Measurements from ENCODE around the gene NPIPB8.
"Not testable (repeated sequence)": the region's sequence is repeated elsewhere in the genome, so short reads cannot be mapped to it uniquely, and the experiment has no call there.

NPIPB8 gene

GRCh38 chr16:28636093-28636823 is 1.6 kb upstream of the NPIPB8 start:
- not testable (repeated sequence) for DNase-seq (ENCODE audit: low read depth, low spot score)

GRCh38 chr16:28638359-28638758 is 494 bp downstream of the NPIPB8 start:
- DNase-seq (ENCODE audit: low read depth, low spot score), result not testable (repeated sequence)

- not testable (repeated sequence) for DNase-seq (ENCODE audit: low read depth, low spot score)
Measured at GRCh38 chr16:28639959-28640358, 2.1 kb downstream of the NPIPB8 start.

GRCh38 chr16:28666264-28666663 is 28.4 kb downstream of the NPIPB8 start:
- not testable (repeated sequence) for DNase-seq (ENCODE audit: low read depth, low spot score)

- not testable (repeated sequence) for DNase-seq (ENCODE audit: low read depth, low spot score)
Measured at GRCh38 chr16:28667480-28667879, 29.6 kb downstream of the NPIPB8 start.

- not testable (repeated sequence) for DNase-seq (ENCODE audit: low read depth, low spot score)
Measured at GRCh38 chr16:28668199-28668598, 30.3 kb downstream of the NPIPB8 start.

- DNase-seq (ENCODE audit: low read depth, low spot score), result not testable (repeated sequence)
Measured at GRCh38 chr16:28688327-28688952, 50.6 kb downstream of the NPIPB8 start.

GRCh38 chr16:28689425-28689824 is 51.6 kb downstream of the NPIPB8 start:
- not testable (repeated sequence) for DNase-seq (ENCODE audit: low read depth, low spot score)

GRCh38 chr16:28691722-28692121 is 53.9 kb downstream of the NPIPB8 start:
- DNase-seq (ENCODE audit: low read depth, low spot score), result not testable (repeated sequence)

GRCh38 chr16:28693257-28693950 is 55.5 kb downstream of the NPIPB8 start:
- DNase-seq (ENCODE audit: low read depth, low spot score), result not testable (repeated sequence)

GRCh38 chr16:28699792-28700191 is 61.9 kb downstream of the NPIPB8 start:
- not testable (repeated sequence) for DNase-seq (ENCODE audit: low read depth, low spot score)

- not testable (repeated sequence) for DNase-seq (ENCODE audit: low read depth, low spot score)
Measured at GRCh38 chr16:28700349-28700748, 62.5 kb downstream of the NPIPB8 start.

- DNase-seq (ENCODE audit: low read depth, low spot score), result not testable (repeated sequence)
Measured at GRCh38 chr16:28701384-28701783, 63.5 kb downstream of the NPIPB8 start.

- not testable (repeated sequence) for DNase-seq (ENCODE audit: low read depth, low spot score)
Measured at GRCh38 chr16:28704246-28704645, 66.4 kb downstream of the NPIPB8 start.

All from iPS DF 19.7 (cell line).